GM23248 (cell line): Measurements from ENCODE around the gene GPX4. TPM values are rescaled to one million over a fixed set of nuclear protein-coding genes. Genes with fewer than 3 reads are reported as not detected.
"Not testable (repeated sequence)": the region's sequence is repeated elsewhere in the genome, so short reads cannot be mapped to it uniquely, and the experiment has no call there.

Experiments
- DNase-seq: peaks from one replicate; pipeline ENCODE4 v3.0.0-alpha.2; 2015
- H2AFZ ChIP-seq: fragments of 200-600 bp; sonication (generic); 2 replicates; pipeline ENCODE4 v1.6.1; 2016; ENCODE audit warnings: antibody characterized with exemption
- H3F3A ChIP-seq: fragments of 200-600 bp; sonication (generic); 2 replicates; pipeline ENCODE4 v1.6.1; 2016; ENCODE audit warnings: mild to moderate bottlenecking, antibody characterized with exemption, mixed run types; ENCODE audit not compliant: insufficient read depth
- H3K27ac ChIP-seq: fragments of 200-600 bp; sonication (generic); 2 replicates; pipeline ENCODE4 v1.5.1; 2016; ENCODE audit warnings: mild to moderate bottlenecking
- H3K27me3 ChIP-seq: fragments of 200-600 bp; sonication (generic); replicated peaks from 2 replicates; pipeline ENCODE4 v1.6.1; 2016; ENCODE audit warnings: mild to moderate bottlenecking; ENCODE audit not compliant: insufficient read depth
- H3K36me3 ChIP-seq: fragments of 200-600 bp; sonication (generic); 2 replicates; pipeline ENCODE4 v1.6.1; 2016; ENCODE audit warnings: low read depth, mild to moderate bottlenecking
- H3K4me1 ChIP-seq: fragments of 200-600 bp; sonication (generic); 2 replicates; pipeline ENCODE4 v1.6.1; 2016; ENCODE audit warnings: mild to moderate bottlenecking; ENCODE audit not compliant: insufficient read depth
- H3K4me2 ChIP-seq: fragments of 200-600 bp; sonication (generic); one replicate; pipeline ENCODE4 v1.6.1; 2016; ENCODE audit warnings: mild to moderate bottlenecking; ENCODE audit not compliant: unreplicated experiment
- H3K4me3 ChIP-seq: fragments of 200-600 bp; sonication (generic); 2 replicates; pipeline ENCODE4 v1.5.1; 2016; ENCODE audit warnings: mild to moderate bottlenecking
- H3K79me2 ChIP-seq: fragments of 200-600 bp; sonication (generic); 2 replicates; pipeline ENCODE4 v1.6.1; 2016; ENCODE audit warnings: mild to moderate bottlenecking; ENCODE audit not compliant: insufficient read depth
- H3K9ac ChIP-seq: fragments of 200-600 bp; sonication (generic); 2 replicates; pipeline ENCODE4 v1.6.1; 2016; ENCODE audit warnings: mild to moderate bottlenecking
- H3K9me2 ChIP-seq: fragments of 200-600 bp; sonication (generic); 2 replicates; pipeline ENCODE4 v1.6.1; 2016; ENCODE audit warnings: mixed run types, mild to moderate bottlenecking, moderate library complexity; ENCODE audit not compliant: insufficient read depth
- H3K9me3 ChIP-seq: fragments of 200-600 bp; sonication (generic); one replicate; pipeline ENCODE4 v1.6.1; 2017; ENCODE audit warnings: low read depth
- H4K20me1 ChIP-seq: fragments of 200-600 bp; sonication (generic); 2 replicates; pipeline ENCODE4 v1.6.0; 2016; ENCODE audit not compliant: insufficient read depth
- EZH2 ChIP-seq: fragments of 200-600 bp; sonication (generic); IDR thresholded peaks from 2 replicates; pipeline ENCODE4 v1.6.1; 2018; ENCODE audit warnings: antibody characterized with exemption, mild to moderate bottlenecking; ENCODE audit not compliant: insufficient read depth, poor library complexity, severe bottlenecking
- EZH2phosphoT487 ChIP-seq: fragments of 200-600 bp; sonication (generic); IDR thresholded peaks from 2 replicates; pipeline ENCODE4 v1.6.1; 2018; ENCODE audit warnings: antibody characterized with exemption, moderate library complexity, mild to moderate bottlenecking, low read depth; ENCODE audit not compliant: insufficient read depth
- WGBS, 2 experiments: methylation state at CpG; one replicate each; pipeline ENCODE4 v1.1.6; 2015 to 2017; ENCODE audit warnings: low lambda C conversion rate in 2 of 2, low coverage in 1 of 2; ENCODE audit errors: missing lambda C conversion rate in 2 of 2; 5-methylcytosine and 5-hydroxymethylcytosine counted together
- in situ Hi-C: fragments of 300-500 bp; cut with MboI; formaldehyde crosslinking; loops from 2 replicates; pipeline ENCODE4 v1.15.0; 2020
- polyA plus RNA-seq: library from polyadenylated mRNA; unstranded; fragments of >200 nt; fragmentation: Nextera tagmentation; extraction: Ambion mirVana; gene quantifications from 2 replicates; pipeline ENCODE4 v1.2.1, GENCODE V29; 2016
- total RNA-seq: library from RNA; depleted of rRNA; stranded (reverse); fragments of >200 nt; shearing (Covaris generic); gene quantifications from 2 replicates; pipeline ENCODE4 v1.2.3, GENCODE V29; 2014

Gene GPX4
- total and polyA plus RNA-seq, 2 experiments from 2014 or later = 298 to 607 TPM

GRCh38 chr19:1112268-1113029 is 8.7 kb downstream of the GPX4 start:
- no peaks in the 10 kb centered on the region for H3K4me1 ChIP-seq
- no peaks in the 10 kb centered on the region for H3K9me3 ChIP-seq
- no peak overlapping the region for H3K4me3 ChIP-seq
- H3F3A ChIP-seq = no peaks in the 10 kb centered on the region; the same call in 1 of the 2 replicates
- WGBS, 2 experiments = 74 to 87% methylated on average over 26 to 69 of the region's 71 CpGs
- H3K9ac ChIP-seq = no peak overlapping the region
- H3K36me3 ChIP-seq = peaks cover 21% of the 10 kb centered on the region; the same call in 1 of the 2 replicates
- TF ChIP-seq EZH2 (no peak), EZH2phosphoT487 (no peak)
- no peaks in the 10 kb centered on the region for H3K9me2 ChIP-seq
- H3K27me3 ChIP-seq = no peaks in the 10 kb centered on the region
- H3K4me2 ChIP-seq = no peak overlapping the region
- no peaks in the 10 kb centered on the region for H4K20me1 ChIP-seq
- in situ Hi-C loops = no loop called here
- H3K79me2 ChIP-seq = peaks cover 6% of the 10 kb centered on the region; the same call in 1 of the 2 replicates
- no peak overlapping the region for H3K27ac ChIP-seq
- H2AFZ ChIP-seq = no peak overlapping the region
- DNase-seq = peak; percentile 43

- TF ChIP-seq EZH2phosphoT487 (no peak), EZH2 (no peak)
- Histone ChIP-seq H3K36me3 (peaks cover 30% of the 10 kb centered on the region; the same call in 1 of the 2 replicates), H3K27ac (peak overlapping the region; percentile 70), H3K79me2 (peaks cover 15% of the 10 kb centered on the region; the same call in 1 of the 2 replicates), H3K9me2 (no peaks in the 10 kb centered on the region), H3K4me3 (no peak overlapping the region), H2AFZ (no peak overlapping the region), H3F3A (peaks cover 6% of the 10 kb centered on the region), H3K27me3 (no peaks in the 10 kb centered on the region), H3K9me3 (no peaks in the 10 kb centered on the region), H3K9ac (peak overlapping the region; percentile 51), H4K20me1 (no peaks in the 10 kb centered on the region), H3K4me1 (no peaks in the 10 kb centered on the region), H3K4me2 (no peak overlapping the region)
- 25 to 27% methylated on average over 25 to 30 of the region's 44 CpGs for WGBS, 2 experiments
- in situ Hi-C loops = no loop called here
- peak; percentile 97 for DNase-seq
Measured at GRCh38 chr19:1113030-1113985, 9.5 kb downstream of the GPX4 start.

- 86 to 88% methylated on average over 15 to 25 of the region's 25 CpGs for WGBS, 2 experiments
- peak overlapping the region; percentile 51; the same call in 1 of the 2 replicates for H3K9ac ChIP-seq
- in situ Hi-C loops = no loop called here
Measured at GRCh38 chr19:1113986-1114483, 10.2 kb downstream of the GPX4 start.

GRCh38 chr19:1114728-1115127 is 10.9 kb downstream of the GPX4 start:
- H3K27me3 ChIP-seq, H3K9me2 ChIP-seq, H3F3A ChIP-seq, H3K9ac ChIP-seq, H3K4me3 ChIP-seq, DNase-seq, H3K27ac ChIP-seq, H3K4me2 ChIP-seq, H2AFZ ChIP-seq, H3K4me1 ChIP-seq, H3K9me3 ChIP-seq, H4K20me1 ChIP-seq: not testable (repeated sequence)
- 93 to 98% methylated on average over 9 of the region's 9 CpGs for WGBS, 2 experiments
- in situ Hi-C loops = loop anchor here (5.0 kb wide), 1 partner anchor 88 kb away; no protein-coding TSS in a partner anchor
- peaks cover 25% of the 10 kb centered on the region; the same call in 1 of the 2 replicates for H3K79me2 ChIP-seq
- peaks cover 43% of the 10 kb centered on the region; the same call in 1 of the 2 replicates for H3K36me3 ChIP-seq

More at GRCh38 chr19:1113986-1114483, 10.2 kb downstream of the GPX4 start:
- peaks cover 20% of the 10 kb centered on the region; the same call in 1 of the 2 replicates for H3K79me2 ChIP-seq
- H3K36me3 ChIP-seq = peaks cover 37% of the 10 kb centered on the region; the same call in 1 of the 2 replicates
- H3K9me2 ChIP-seq = no peaks in the 10 kb centered on the region
- no peaks in the 10 kb centered on the region for H4K20me1 ChIP-seq
- TF ChIP-seq EZH2 = no peak
- H3K4me2 ChIP-seq = no peak overlapping the region
- H3K4me3 ChIP-seq = no peak overlapping the region
- H3K4me1 ChIP-seq = no peaks in the 10 kb centered on the region
- H3K9me3 ChIP-seq = no peaks in the 10 kb centered on the region
- no peak for DNase-seq
- H2AFZ ChIP-seq = no peak overlapping the region
- H3F3A ChIP-seq = peaks cover 6% of the 10 kb centered on the region
- peak overlapping the region; percentile 70; the same call in 1 of the 2 replicates for H3K27ac ChIP-seq
- H3K27me3 ChIP-seq = no peaks in the 10 kb centered on the region
